ENCODE measurements around the gene MACROH2A2.

MACROH2A2 gene

GRCh38 chr10:70130878-70131559 lies 78.4 kb downstream of the MACROH2A2 start:
- DNase-seq (ENCODE audit: low read depth in 2 of 2), result no peak

- DNase-seq (ENCODE audit: low read depth in 2 of 2), result no peak
Observed at GRCh38 chr10:70131560-70131937, 78.9 kb downstream of the MACROH2A2 start.

GRCh38 chr10:70132098-70133029 lies 79.7 kb downstream of the MACROH2A2 start, which contains the start of gene AIFM2:
Gene AIFM2 (minus strand): TSS chr10:70132825. CDS start chr10:70124084, 8,741 bp downstream.
- peak in 1 of 2 donors; percentile 19 for DNase-seq (ENCODE audit: low read depth in 2 of 2)

- DNase-seq (ENCODE audit: low read depth in 2 of 2), result no peak
Observed at GRCh38 chr10:70135046-70135445, 82.4 kb downstream of the MACROH2A2 start.

- no peak for DNase-seq (ENCODE audit: low read depth in 2 of 2)
Observed at GRCh38 chr10:70135684-70136083, 83.0 kb downstream of the MACROH2A2 start.

GRCh38 chr10:70137135-70137534 lies 84.5 kb downstream of the MACROH2A2 start:
- no peak for DNase-seq (ENCODE audit: low read depth in 2 of 2)

GRCh38 chr10:70137927-70138883 lies 85.6 kb downstream of the MACROH2A2 start:
- no peak for DNase-seq (ENCODE audit: low read depth in 2 of 2)

- no peak for DNase-seq (ENCODE audit: low read depth in 2 of 2)
Observed at GRCh38 chr10:70139151-70139996, 86.7 kb downstream of the MACROH2A2 start.

- DNase-seq (ENCODE audit: low read depth in 2 of 2), result no peak
Observed at GRCh38 chr10:70139997-70140250, 87.3 kb downstream of the MACROH2A2 start.

- no peak for DNase-seq (ENCODE audit: low read depth in 2 of 2)
Observed at GRCh38 chr10:70140297-70140696, 87.7 kb downstream of the MACROH2A2 start.

GRCh38 chr10:70142555-70142954 lies 89.9 kb downstream of the MACROH2A2 start:
- DNase-seq (ENCODE audit: low read depth in 2 of 2), result no peak

GRCh38 chr10:70144372-70145110 lies 91.9 kb downstream of the MACROH2A2 start:
- no peak for DNase-seq (ENCODE audit: low read depth in 2 of 2)

- no peak for DNase-seq (ENCODE audit: low read depth in 2 of 2)
Observed at GRCh38 chr10:70145166-70145665, 92.6 kb downstream of the MACROH2A2 start.

GRCh38 chr10:70145666-70146488 lies 93.2 kb downstream of the MACROH2A2 start:
- peak; percentile 49 to 60 for DNase-seq (ENCODE audit: low read depth in 2 of 2)

- DNase-seq (ENCODE audit: low read depth in 2 of 2), result peak; percentile 81 to 89
Observed at GRCh38 chr10:70146489-70147258, 94.0 kb downstream of the MACROH2A2 start, which contains the start of gene TYSND1. Gene TYSND1 (minus strand): TSS chr10:70146700. CDS start chr10:70146586, 114 bp downstream.

GRCh38 chr10:70147259-70147625 lies 94.6 kb downstream of the MACROH2A2 start:
- DNase-seq (ENCODE audit: low read depth in 2 of 2), result no peak

GRCh38 chr10:70148516-70148915 lies 95.9 kb downstream of the MACROH2A2 start:
- DNase-seq (ENCODE audit: low read depth in 2 of 2), result no peak

GRCh38 chr10:70155255-70155838 lies 102.7 kb downstream of the MACROH2A2 start:
- no peak for DNase-seq (ENCODE audit: low read depth in 2 of 2)

Data from stimulated activated CD8-positive, alpha-beta memory T cell treated with anti-CD3 and anti-CD28 coated beads, Interleukin-15, amount 100 ng/mL, for 4 hours (primary cell).